Ishikawa (cell line): ENCODE results near the gene UNC13A.

Source experiments
- NFIC ChIP-seq: IDR thresholded peaks from 2 replicates; pipeline ENCODE4 v1.6.1; 2012
- RAD21 ChIP-seq: IDR thresholded peaks from 2 replicates; pipeline ENCODE4 v1.6.1; 2012; ENCODE audit warnings: low read depth

DNA sequence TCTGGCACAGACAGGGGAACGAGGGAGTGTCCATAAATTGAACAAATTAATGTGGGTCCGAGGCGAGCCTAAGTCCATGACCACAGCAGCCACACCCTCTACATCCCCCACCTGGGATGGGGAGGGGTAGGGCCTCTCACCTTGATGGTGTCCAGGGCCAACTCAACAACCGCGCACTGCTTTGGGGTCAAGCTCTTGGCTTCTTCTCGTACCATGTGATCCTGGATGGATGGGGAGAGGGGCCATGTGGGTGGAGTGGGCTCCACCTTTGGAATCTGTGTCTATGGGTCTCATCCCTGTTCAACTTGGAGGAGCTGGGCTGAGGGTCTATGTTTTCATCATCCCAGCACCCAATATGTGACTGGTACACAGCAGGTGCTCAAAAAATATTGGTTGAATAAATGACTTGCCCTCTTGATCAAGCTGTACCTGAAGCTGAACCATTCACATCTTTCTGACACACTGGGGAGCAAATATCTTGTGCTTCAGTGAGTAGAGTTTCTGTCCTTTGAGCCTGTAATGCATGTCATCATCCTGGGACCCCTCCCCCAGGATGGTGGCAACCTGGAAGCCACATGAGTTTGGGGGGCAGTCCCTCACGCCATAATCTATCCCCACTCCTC lies 69.8 kb downstream of the UNC13A start:
- TF ChIP-seq NFIC (no peak), RAD21 (no peak)
